ENCODE measurements around the gene WWOX. TPM values are rescaled to one million over a fixed set of nuclear protein-coding genes. Genes with fewer than 3 reads are reported as not detected.
"Not testable (repeated sequence)": the region's sequence is repeated elsewhere in the genome, so short reads cannot be mapped to it uniquely, and the experiment has no call there.

The WWOX gene
- total RNA-seq, 6 experiments from 2014 or later = 0.46 to 3.4 (median 1.3) TPM

- no peak overlapping the region for H3K27ac Mint-ChIP-seq
- peaks cover 64% of the 10 kb centered on the region for H3K9me3 Mint-ChIP-seq
- H3K4me1 Mint-ChIP-seq (ENCODE audit: low read depth) = no peaks in the 10 kb centered on the region
- H3K27me3 Mint-ChIP-seq (ENCODE audit: insufficient read depth) = peaks cover 5% of the 10 kb centered on the region
- no peak for TF ChIP-seq CTCF (IDR thresholded peaks at IDR 0.05)
- no peak for DNase-seq
- no peak overlapping the region for H3K4me3 Mint-ChIP-seq
- no peaks in the 10 kb centered on the region; the same call in 1 of the 2 replicates for H3K36me3 Mint-ChIP-seq (ENCODE audit: low read depth)
These were observed 498.5 kb downstream of the WWOX start for GRCh38 chr16:78597809-78598570.

GRCh38 chr16:78599271-78599670, 499.8 kb downstream of the WWOX start:
- peaks cover 5% of the 10 kb centered on the region for H3K27me3 Mint-ChIP-seq (ENCODE audit: insufficient read depth)
- no peak overlapping the region for H3K27ac Mint-ChIP-seq
- H3K4me1 Mint-ChIP-seq (ENCODE audit: low read depth) = no peaks in the 10 kb centered on the region
- no peak overlapping the region for H3K4me3 Mint-ChIP-seq
- DNase-seq = no peak
- H3K9me3 Mint-ChIP-seq = peaks cover 54% of the 10 kb centered on the region
- no peak for TF ChIP-seq CTCF (IDR thresholded peaks at IDR 0.05)
- no peaks in the 10 kb centered on the region; the same call in 1 of the 2 replicates for H3K36me3 Mint-ChIP-seq (ENCODE audit: low read depth)

- not testable (repeated sequence) for H3K4me1 Mint-ChIP-seq (ENCODE audit: low read depth); H3K27me3 Mint-ChIP-seq (ENCODE audit: insufficient read depth); H3K36me3 Mint-ChIP-seq (ENCODE audit: low read depth); DNase-seq; H3K27ac Mint-ChIP-seq; H3K4me3 Mint-ChIP-seq
- peaks cover 55% of the 10 kb centered on the region for H3K9me3 Mint-ChIP-seq
These were observed 505.1 kb downstream of the WWOX start for GRCh38 chr16:78604423-78605062.

- DNase-seq = no peak
- peaks cover 57% of the 10 kb centered on the region for H3K9me3 Mint-ChIP-seq
- no peak overlapping the region for H3K4me3 Mint-ChIP-seq
- no peaks in the 10 kb centered on the region for H3K4me1 Mint-ChIP-seq (ENCODE audit: low read depth)
- H3K27ac Mint-ChIP-seq = no peak overlapping the region
- H3K36me3 Mint-ChIP-seq (ENCODE audit: low read depth) = no peaks in the 10 kb centered on the region
- TF ChIP-seq CTCF (IDR thresholded peaks at IDR 0.05) = no peak
- H3K27me3 Mint-ChIP-seq (ENCODE audit: insufficient read depth) = peaks cover 1% of the 10 kb centered on the region; the same call in 1 of the 2 replicates
These were observed 506.2 kb downstream of the WWOX start for GRCh38 chr16:78605548-78606101.

- no peaks in the 10 kb centered on the region for H3K27me3 Mint-ChIP-seq (ENCODE audit: insufficient read depth)
- H3K36me3 Mint-ChIP-seq (ENCODE audit: low read depth) = no peaks in the 10 kb centered on the region
- H3K9me3 Mint-ChIP-seq = peaks cover 56% of the 10 kb centered on the region
- no peak overlapping the region for H3K27ac Mint-ChIP-seq
- no peaks in the 10 kb centered on the region for H3K4me1 Mint-ChIP-seq (ENCODE audit: low read depth)
- no peak for DNase-seq
- TF ChIP-seq CTCF (IDR thresholded peaks at IDR 0.05) = no peak
- no peak overlapping the region for H3K4me3 Mint-ChIP-seq
These were observed 507.1 kb downstream of the WWOX start for GRCh38 chr16:78606545-78606944.

GRCh38 chr16:78607022-78607421, 507.6 kb downstream of the WWOX start:
- Mint-ChIP-seq H3K27me3 (ENCODE audit: insufficient read depth) (no peaks in the 10 kb centered on the region), H3K9me3 (peaks cover 58% of the 10 kb centered on the region), H3K27ac (no peak overlapping the region), H3K4me1 (ENCODE audit: low read depth) (no peaks in the 10 kb centered on the region), H3K36me3 (ENCODE audit: low read depth) (peaks cover 4% of the 10 kb centered on the region), H3K4me3 (no peak overlapping the region)
- TF ChIP-seq CTCF (IDR thresholded peaks at IDR 0.05) = no peak
- DNase-seq = no peak
